Measurements from ENCODE around the gene ATP5F1D.
A peak's percentile ranks its signal among the peaks of the same experiment; 100 is the strongest.

Gene ATP5F1D

GRCh38 chr19:1262623-1263123, 21.1 kb downstream of the ATP5F1D start:
- peaks cover 42% of the 10 kb centered on the region for H3K4me1 ChIP-seq (ENCODE audit: low read depth, poor library complexity, severe bottlenecking)
- H3K4me3 ChIP-seq (IDR thresholded peaks at IDR 0.05; ENCODE audit: insufficient read depth, low read depth, low read length) = no peak overlapping the region
- no peak overlapping the region for H3K27ac ChIP-seq
- no peaks in the 10 kb centered on the region for H3K27me3 ChIP-seq (ENCODE audit: insufficient read depth, low read depth)
- no peak overlapping the region for H2AFZ ChIP-seq (ENCODE audit: low read depth)
- H3K9ac ChIP-seq = no peak overlapping the region
- no peak for TF ChIP-seq CTCF (conservative IDR thresholded peaks at IDR 0.05; ENCODE audit: low read depth, low read length)
- no peaks in the 10 kb centered on the region for H3K36me3 ChIP-seq (ENCODE audit: insufficient read depth)
- no peaks in the 10 kb centered on the region for H3K79me2 ChIP-seq (ENCODE audit: insufficient read depth, low read depth)
- H4K20me1 ChIP-seq (ENCODE audit: insufficient read depth) = no peaks in the 10 kb centered on the region
- no peak overlapping the region for H3K4me2 ChIP-seq

DNA sequence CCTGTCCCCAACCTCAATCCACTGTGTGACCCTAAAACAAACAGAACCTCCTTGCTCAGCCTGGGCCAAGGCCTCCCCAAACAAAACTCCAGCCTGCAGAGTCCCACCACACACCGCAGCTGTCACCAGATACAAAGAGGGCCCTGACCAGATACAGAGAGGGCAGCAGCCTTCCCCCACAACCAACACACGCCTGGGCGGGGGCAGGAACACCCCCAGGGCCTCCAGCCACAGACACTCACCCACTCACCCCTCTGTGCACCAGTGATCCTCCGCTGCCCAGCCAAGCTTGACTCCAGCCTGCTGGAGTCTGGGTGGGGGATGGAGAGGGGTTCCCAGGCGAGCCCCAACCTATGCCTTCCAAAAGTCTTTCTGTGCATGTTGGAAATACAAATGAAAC, 21.6 kb downstream of the ATP5F1D start:
- Histone ChIP-seq H3K4me3 (IDR thresholded peaks at IDR 0.05; ENCODE audit: insufficient read depth, low read depth, low read length) (no peak overlapping the region), H3K4me1 (ENCODE audit: low read depth, poor library complexity, severe bottlenecking) (peaks cover 44% of the 10 kb centered on the region), H3K36me3 (ENCODE audit: insufficient read depth) (no peaks in the 10 kb centered on the region), H3K27me3 (ENCODE audit: insufficient read depth, low read depth) (no peaks in the 10 kb centered on the region), H3K4me2 (no peak overlapping the region), H3K9ac (no peak overlapping the region), H3K27ac (no peak overlapping the region), H4K20me1 (ENCODE audit: insufficient read depth) (no peaks in the 10 kb centered on the region), H3K79me2 (ENCODE audit: insufficient read depth, low read depth) (no peaks in the 10 kb centered on the region), H2AFZ (ENCODE audit: low read depth) (no peak overlapping the region)
- no peak for TF ChIP-seq CTCF (conservative IDR thresholded peaks at IDR 0.05; ENCODE audit: low read depth, low read length)

DNA sequence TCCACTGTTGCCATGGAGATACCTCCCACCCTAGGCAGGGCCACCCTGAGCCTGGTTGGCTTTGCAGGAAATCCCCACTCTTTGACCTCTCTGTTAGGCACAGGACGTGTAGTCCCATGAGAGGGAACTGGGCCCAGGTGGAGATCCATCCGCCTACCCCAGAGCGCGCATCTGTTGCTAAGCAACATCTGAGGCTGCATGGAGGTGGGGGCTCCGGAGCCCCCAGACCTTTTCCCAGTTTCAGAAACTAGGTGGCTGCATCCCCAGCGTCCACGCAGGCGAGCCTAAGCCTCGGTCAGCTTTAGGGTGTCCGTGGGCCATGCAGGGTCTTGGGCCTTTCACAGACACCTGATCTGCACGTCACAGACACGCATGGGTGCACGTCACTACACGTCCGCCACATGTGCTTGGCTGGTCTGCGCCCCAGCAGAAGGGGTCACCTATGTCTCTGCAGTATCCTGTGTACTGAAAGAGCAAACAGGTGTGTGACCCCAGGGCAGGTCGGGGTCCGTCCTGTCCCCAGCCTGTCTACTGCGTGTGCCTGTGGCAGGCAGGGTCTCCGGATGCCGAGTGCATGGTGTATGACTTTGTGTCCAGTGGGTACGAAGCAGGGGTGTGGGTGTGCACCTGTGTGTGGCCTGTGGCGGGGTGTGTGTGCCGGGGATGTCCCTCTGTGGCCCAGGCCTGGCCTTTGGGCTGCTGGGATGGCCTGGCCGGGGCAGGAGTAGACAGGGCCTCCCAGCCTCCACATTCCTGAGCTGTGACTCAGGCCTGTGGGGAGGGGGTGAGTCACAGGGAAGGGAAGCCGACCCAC, 23.5 kb downstream of the ATP5F1D start:
- Histone ChIP-seq H3K4me3 (IDR thresholded peaks at IDR 0.05; ENCODE audit: insufficient read depth, low read depth, low read length) (no peak overlapping the region), H4K20me1 (ENCODE audit: insufficient read depth) (no peaks in the 10 kb centered on the region), H3K4me2 (no peak overlapping the region), H3K79me2 (ENCODE audit: insufficient read depth, low read depth) (peaks cover 5% of the 10 kb centered on the region), H2AFZ (ENCODE audit: low read depth) (no peak overlapping the region), H3K4me1 (ENCODE audit: low read depth, poor library complexity, severe bottlenecking) (peaks cover 41% of the 10 kb centered on the region), H3K27ac (no peak overlapping the region), H3K36me3 (ENCODE audit: insufficient read depth) (no peaks in the 10 kb centered on the region), H3K9ac (no peak overlapping the region), H3K27me3 (ENCODE audit: insufficient read depth, low read depth) (no peaks in the 10 kb centered on the region)
- TF ChIP-seq CTCF (conservative IDR thresholded peaks at IDR 0.05; ENCODE audit: low read depth, low read length) = no peak

GRCh38 chr19:1265615-1266128, 24.1 kb downstream of the ATP5F1D start:
- Histone ChIP-seq H3K27me3 (ENCODE audit: insufficient read depth, low read depth) (no peaks in the 10 kb centered on the region), H3K79me2 (ENCODE audit: insufficient read depth, low read depth) (peaks cover 12% of the 10 kb centered on the region), H3K27ac (no peak overlapping the region), H3K4me1 (ENCODE audit: low read depth, poor library complexity, severe bottlenecking) (peaks cover 39% of the 10 kb centered on the region), H3K4me3 (IDR thresholded peaks at IDR 0.05; ENCODE audit: insufficient read depth, low read depth, low read length) (no peak overlapping the region), H3K36me3 (ENCODE audit: insufficient read depth) (no peaks in the 10 kb centered on the region), H3K4me2 (peak overlapping the region; percentile 80), H2AFZ (ENCODE audit: low read depth) (no peak overlapping the region), H4K20me1 (ENCODE audit: insufficient read depth) (no peaks in the 10 kb centered on the region), H3K9ac (no peak overlapping the region)
- no peak for TF ChIP-seq CTCF (conservative IDR thresholded peaks at IDR 0.05; ENCODE audit: low read depth, low read length)
